Peyer's patch (tissue), 4 donors: ENCODE data around the gene DACH2. TPM values are rescaled to one million over a fixed set of nuclear protein-coding genes. Genes with fewer than 3 reads are reported as not detected.

Experiments used
- DNase-seq, 3 donors: peaks; one replicate each; pipeline ENCODE4 v3.0.0-alpha.2; 2017 to 2019
- H3K27ac ChIP-seq, 4 donors: fragments of 200-600 bp; sonication (generic); one replicate each; pipeline ENCODE4 v1.5.1; 2016 to 2019
- H3K27me3 ChIP-seq, 2 donors: fragments of 200-600 bp; sonication (generic); one replicate each; pipeline ENCODE4 v1.5.1; 2019
- H3K36me3 ChIP-seq, 3 donors: fragments of 200-600 bp; sonication (generic); one replicate each; pipeline ENCODE4 v1.5.1; 2016 to 2019
- H3K4me1 ChIP-seq, 4 donors: fragments of 200-600 bp; sonication (generic); one replicate each; pipeline ENCODE4 v1.5.1; 2016 to 2019
- H3K4me3 ChIP-seq, 4 donors: fragments of 200-600 bp; sonication (generic); 1 replicate in 3 of 4; 2 replicates in 1 of 4; pipeline ENCODE4 v1.5.1; 2016 to 2019; ENCODE audit warnings: mild to moderate bottlenecking in 1 of 4
- H3K9me3 ChIP-seq, 4 donors: fragments of 200-600 bp; sonication (generic); one replicate each; pipeline ENCODE4 v1.5.1; 2016 to 2019; ENCODE audit warnings: mild to moderate bottlenecking in 1 of 4
- CTCF ChIP-seq, 6 experiments: fragments of 450-650 bp in 4 of 6; fragments of 200-600 bp in 2 of 6; sonication (generic) in 1 of 6; IDR thresholded peaks; one replicate each; pipeline ENCODE4 v1.5.1; 2017 to 2019; ENCODE audit warnings: antibody characterized with exemption in 6 of 6, mild to moderate bottlenecking in 3 of 6, moderate library complexity in 1 of 6
- POLR2A ChIP-seq, 2 donors: fragments of 450-650 bp; IDR thresholded peaks; one replicate each; pipeline ENCODE4 v1.5.1; 2017; ENCODE audit warnings: antibody characterized with exemption in 2 of 2, mild to moderate bottlenecking in 2 of 2, moderate library complexity in 2 of 2
- total RNA-seq, 4 donors: library from RNA; depleted of rRNA; stranded (reverse); fragments of >200 nt; gene quantifications; one replicate each; pipeline ENCODE4 v1.1.0, GENCODE V29; 2016

Gene DACH2
- total RNA-seq, 4 donors from 2014 or later = 5.0 TPM; not detected in 3

- Histone ChIP-seq H3K4me3 (no peak overlapping the region), H3K27ac (no peak overlapping the region), H3K36me3 (no peaks in the 10 kb centered on the region), H3K9me3 (no peaks in the 10 kb centered on the region), H3K27me3 (no peaks in the 10 kb centered on the region), H3K4me1 (no peaks in the 10 kb centered on the region)
- no peak for DNase-seq
- TF ChIP-seq POLR2A (IDR thresholded peaks at IDR 0.05) (no peak), CTCF (IDR thresholded peaks at IDR 0.05) (no peak)
Measured at GRCh38 chrX:86137071-86137470, 11.2 kb upstream of the DACH2 start.

GRCh38 chrX:86141786-86142185 is 6.5 kb upstream of the DACH2 start:
- H3K9me3 ChIP-seq = no peaks in the 10 kb centered on the region
- H3K27me3 ChIP-seq = no peaks in the 10 kb centered on the region
- no peak for TF ChIP-seq CTCF (IDR thresholded peaks at IDR 0.05)
- no peak for TF ChIP-seq POLR2A (IDR thresholded peaks at IDR 0.05)
- H3K4me1 ChIP-seq = no peaks in the 10 kb centered on the region
- H3K27ac ChIP-seq = no peak overlapping the region
- H3K4me3 ChIP-seq = no peak overlapping the region
- no peaks in the 10 kb centered on the region for H3K36me3 ChIP-seq
- DNase-seq = no peak

- H3K4me1 ChIP-seq = no peaks in the 10 kb centered on the region
- H3K27ac ChIP-seq = no peak overlapping the region
- no peak for DNase-seq
- H3K36me3 ChIP-seq = no peaks in the 10 kb centered on the region
- H3K4me3 ChIP-seq = no peak overlapping the region
- H3K27me3 ChIP-seq = no peaks in the 10 kb centered on the region
- H3K9me3 ChIP-seq = no peaks in the 10 kb centered on the region
- TF ChIP-seq CTCF (IDR thresholded peaks at IDR 0.05) (no peak), POLR2A (IDR thresholded peaks at IDR 0.05) (no peak)
Measured at GRCh38 chrX:86146102-86146501, 2.1 kb upstream of the DACH2 start.

- Histone ChIP-seq H3K9me3 (no peaks in the 10 kb centered on the region), H3K36me3 (no peaks in the 10 kb centered on the region), H3K4me3 (peak overlapping the region in 3 of 4 donors; percentile 23 to 43 (median 33)), H3K27me3 (no peaks in the 10 kb centered on the region), H3K4me1 (no peaks in the 10 kb centered on the region), H3K27ac (no peak overlapping the region)
- DNase-seq = no peak
- TF ChIP-seq POLR2A (IDR thresholded peaks at IDR 0.05) (no peak), CTCF (IDR thresholded peaks at IDR 0.05) (no peak)
Measured at GRCh38 chrX:86148594-86148993, 343 bp downstream of the DACH2 start.

GRCh38 chrX:86149119-86149518 is 868 bp downstream of the DACH2 start:
- no peak for DNase-seq
- no peak for TF ChIP-seq POLR2A (IDR thresholded peaks at IDR 0.05)
- TF ChIP-seq CTCF (IDR thresholded peaks at IDR 0.05) = no peak
- Histone ChIP-seq H3K27ac (no peak overlapping the region), H3K9me3 (no peaks in the 10 kb centered on the region), H3K36me3 (no peaks in the 10 kb centered on the region), H3K4me1 (no peaks in the 10 kb centered on the region), H3K27me3 (no peaks in the 10 kb centered on the region), H3K4me3 (peak overlapping the region in 1 of 4 donors; percentile 43)

GRCh38 chrX:86154553-86154952 is 6.3 kb downstream of the DACH2 start:
- no peaks in the 10 kb centered on the region for H3K9me3 ChIP-seq
- no peaks in the 10 kb centered on the region for H3K27me3 ChIP-seq
- no peak for DNase-seq
- no peaks in the 10 kb centered on the region for H3K4me1 ChIP-seq
- no peak overlapping the region for H3K27ac ChIP-seq
- H3K36me3 ChIP-seq = no peaks in the 10 kb centered on the region
- TF ChIP-seq CTCF (IDR thresholded peaks at IDR 0.05) = no peak
- no peak overlapping the region for H3K4me3 ChIP-seq
